Smooth muscle cell (in vitro differentiated cells): ENCODE results near the gene B4GALT3. TPM values are rescaled to one million over a fixed set of nuclear protein-coding genes. Genes with fewer than 3 reads are reported as not detected.

Experiments used
- DNase-seq: peaks from one replicate; lab custom pipeline; 2025; ENCODE audit not compliant: unreplicated experiment; lab: John Stamatoyannopoulos, UW
- H2AFZ ChIP-seq: fragments of 200-600 bp; sonication (generic); 2 replicates; pipeline ENCODE4 v1.6.0; 2016; ENCODE audit warnings: antibody characterized with exemption, low read depth, mild to moderate bottlenecking
- H3F3A ChIP-seq: fragments of 200-600 bp; sonication (generic); 2 replicates; pipeline ENCODE4 v1.6.0; 2017; ENCODE audit warnings: antibody characterized with exemption, low read depth
- H3K27ac ChIP-seq: fragments of 200-600 bp; sonication (generic); 2 replicates; pipeline ENCODE4 v1.5.1; 2016; ENCODE audit warnings: low read depth, mild to moderate bottlenecking
- H3K27me3 ChIP-seq: fragments of 200-600 bp; sonication (generic); 2 replicates; pipeline ENCODE4 v1.6.1; 2016; ENCODE audit warnings: low read depth, mild to moderate bottlenecking
- H3K36me3 ChIP-seq: fragments of 200-600 bp; sonication (generic); 2 replicates; pipeline ENCODE4 v1.5.1; 2016; ENCODE audit warnings: low read depth
- H3K4me1 ChIP-seq: fragments of 200-600 bp; sonication (generic); 2 replicates; pipeline ENCODE4 v1.5.1; 2016; ENCODE audit warnings: low read depth
- H3K4me2 ChIP-seq: fragments of 200-600 bp; sonication (generic); 2 replicates; pipeline ENCODE4 v1.6.0; 2016; ENCODE audit warnings: mild to moderate bottlenecking
- H3K4me3 ChIP-seq: fragments of 200-600 bp; sonication (generic); 2 replicates; pipeline ENCODE4 v1.5.1; 2016; ENCODE audit warnings: mild to moderate bottlenecking
- H3K79me2 ChIP-seq: fragments of 200-600 bp; sonication (generic); 2 replicates; pipeline ENCODE4 v1.6.0; 2016; ENCODE audit warnings: low read depth, mild to moderate bottlenecking
- H3K9ac ChIP-seq: fragments of 200-600 bp; sonication (generic); 2 replicates; pipeline ENCODE4 v1.6.0; 2016; ENCODE audit warnings: low read depth
- H3K9me3 ChIP-seq: fragments of 200-600 bp; sonication (generic); replicated peaks from 2 replicates; pipeline ENCODE4 v1.5.1; 2016; ENCODE audit warnings: low read depth
- H4K20me1 ChIP-seq: fragments of 200-600 bp; sonication (generic); 2 replicates; pipeline ENCODE4 v1.6.0; 2016; ENCODE audit warnings: low read depth
- CTCF ChIP-seq: fragments of 200-600 bp; sonication (generic); IDR thresholded peaks from 2 replicates; pipeline ENCODE4 v1.5.1; 2017; ENCODE audit warnings: borderline replicate concordance, mild to moderate bottlenecking, antibody characterized with exemption; ENCODE audit not compliant: insufficient read depth, poor library complexity, severe bottlenecking
- WGBS: methylation state at CpG from one replicate; pipeline ENCODE4 v1.1.7; 2016; ENCODE audit warnings: low lambda C conversion rate; 5-methylcytosine and 5-hydroxymethylcytosine counted together
- polyA plus RNA-seq: library from polyadenylated mRNA; unstranded; fragments of >200 nt; fragmentation: Nextera tagmentation; extraction: Ambion mirVana; gene quantifications from 2 replicates; pipeline ENCODE4 v1.2.1, GENCODE V29; 2016
- total RNA-seq: library from RNA; depleted of rRNA; stranded (reverse); fragments of >200 nt; gene quantifications from 2 replicates; pipeline ENCODE4 v1.2.3, GENCODE V29; 2014

B4GALT3 gene
- total and polyA plus RNA-seq, 2 experiments from 2014 or later, result 21.4 to 44.9 TPM

GRCh38 chr1:161153176-161153575, 24.1 kb downstream of the B4GALT3 start:
- Histone ChIP-seq H3K79me2 (peaks cover 10% of the 10 kb centered on the region), H3K4me1 (peaks cover 6% of the 10 kb centered on the region), H3F3A (no peaks in the 10 kb centered on the region), H2AFZ (peak overlapping the region; percentile 88), H4K20me1 (no peaks in the 10 kb centered on the region), H3K4me3 (peak overlapping the region; percentile 78), H3K9me3 (no peaks in the 10 kb centered on the region), H3K27me3 (no peaks in the 10 kb centered on the region), H3K9ac (peak overlapping the region; percentile 98), H3K27ac (peak overlapping the region; percentile 93), H3K4me2 (peak overlapping the region; percentile 86), H3K36me3 (no peaks in the 10 kb centered on the region)
- 26% methylated on average over 9 of the region's 9 CpGs for WGBS
- DNase-seq, result no peak
- no peak for TF ChIP-seq CTCF

DNA sequence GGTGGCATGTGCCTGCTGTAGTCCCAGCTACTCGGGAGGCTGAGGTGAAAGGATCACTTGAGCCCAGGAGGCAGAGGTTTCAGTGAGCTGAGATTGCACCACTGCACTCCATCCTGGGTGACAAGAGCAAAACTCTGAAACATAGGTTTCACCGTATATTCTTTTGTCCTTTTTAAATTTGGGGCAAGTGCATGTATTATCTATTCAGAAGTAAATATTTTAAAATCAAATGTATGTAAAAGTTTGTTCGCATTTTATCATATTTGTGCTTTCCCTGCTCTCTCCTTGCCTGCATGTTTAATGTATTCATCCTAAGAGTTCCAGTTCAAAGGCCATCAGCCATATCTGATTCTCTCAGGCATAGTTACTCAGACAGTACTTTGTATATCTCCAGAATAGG, 31.5 kb downstream of the B4GALT3 start:
- no peak for TF ChIP-seq CTCF
- H4K20me1 ChIP-seq, result no peaks in the 10 kb centered on the region
- H3K79me2 ChIP-seq, result no peaks in the 10 kb centered on the region
- no peaks in the 10 kb centered on the region for H3K36me3 ChIP-seq
- no peak overlapping the region for H3K4me2 ChIP-seq
- H3K27ac ChIP-seq, result no peak overlapping the region
- no peaks in the 10 kb centered on the region for H3K9me3 ChIP-seq
- no peaks in the 10 kb centered on the region for H3F3A ChIP-seq
- H2AFZ ChIP-seq, result no peak overlapping the region
- DNase-seq, result no peak
- no peak overlapping the region for H3K4me3 ChIP-seq
- no peak overlapping the region for H3K9ac ChIP-seq
- no peaks in the 10 kb centered on the region for H3K4me1 ChIP-seq
- WGBS, result 94% methylated on average over 3 of the region's 3 CpGs
- no peaks in the 10 kb centered on the region for H3K27me3 ChIP-seq

DNA sequence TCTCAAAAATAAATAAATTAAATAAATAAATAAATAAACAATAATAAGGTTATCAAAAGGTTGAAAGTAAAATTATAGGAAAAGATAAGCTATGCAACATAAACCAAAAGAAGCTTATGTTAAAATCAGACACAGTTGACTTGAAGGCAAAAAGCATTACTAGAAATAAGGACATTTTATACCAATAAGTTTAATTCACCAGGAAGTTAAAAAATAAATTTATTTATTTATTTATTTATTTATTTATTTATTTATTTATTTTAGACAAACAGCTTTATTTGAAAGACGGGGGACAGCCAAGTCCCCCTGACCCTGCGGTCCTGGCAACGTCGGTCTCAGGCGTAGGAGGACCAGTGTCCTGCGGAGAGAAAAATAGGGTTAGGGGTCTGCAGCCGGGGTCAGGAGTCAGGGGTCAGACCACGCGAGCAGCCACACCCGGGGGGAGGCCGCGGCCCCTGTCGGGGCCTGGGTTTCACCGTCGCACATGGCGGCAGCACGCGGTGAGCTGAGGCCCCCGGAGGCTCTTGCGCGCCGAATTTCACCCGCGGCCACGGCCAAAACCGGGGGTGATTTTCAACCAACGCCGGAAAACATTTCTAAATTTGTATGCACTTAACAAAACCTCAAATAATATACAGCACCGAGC, 36.4 kb downstream of the B4GALT3 start:
- TF ChIP-seq CTCF, result no peak
- no peaks in the 10 kb centered on the region for H3K36me3 ChIP-seq
- H2AFZ ChIP-seq, result no peak overlapping the region
- no peak overlapping the region for H3K4me2 ChIP-seq
- H3K27me3 ChIP-seq, result no peaks in the 10 kb centered on the region
- H3K4me3 ChIP-seq, result no peak overlapping the region
- DNase-seq, result no peak
- no peaks in the 10 kb centered on the region for H3F3A ChIP-seq
- no peaks in the 10 kb centered on the region for H3K9me3 ChIP-seq
- H3K9ac ChIP-seq, result no peak overlapping the region
- no peaks in the 10 kb centered on the region for H4K20me1 ChIP-seq
- WGBS, result 98% methylated on average over 29 of the region's 29 CpGs
- peaks cover 6% of the 10 kb centered on the region for H3K79me2 ChIP-seq
- H3K27ac ChIP-seq, result no peak overlapping the region
- no peaks in the 10 kb centered on the region for H3K4me1 ChIP-seq

- Histone ChIP-seq H3K4me3 (no peak overlapping the region), H3K9ac (no peak overlapping the region), H4K20me1 (peaks cover 1% of the 10 kb centered on the region), H3K27ac (no peak overlapping the region), H3F3A (no peaks in the 10 kb centered on the region), H3K4me2 (no peak overlapping the region), H3K4me1 (no peaks in the 10 kb centered on the region), H3K36me3 (no peaks in the 10 kb centered on the region), H3K79me2 (peaks cover 18% of the 10 kb centered on the region), H3K9me3 (no peaks in the 10 kb centered on the region), H3K27me3 (no peaks in the 10 kb centered on the region), H2AFZ (no peak overlapping the region)
- DNase-seq, result no peak
- TF ChIP-seq CTCF, result peak; percentile 52
- 56% methylated on average over 1 of the region's 1 CpG for WGBS
These were observed 37.5 kb downstream of the B4GALT3 start for GRCh38 chr1:161139766-161140165.
